ENCODE results near the gene GABRG3.

DNA sequence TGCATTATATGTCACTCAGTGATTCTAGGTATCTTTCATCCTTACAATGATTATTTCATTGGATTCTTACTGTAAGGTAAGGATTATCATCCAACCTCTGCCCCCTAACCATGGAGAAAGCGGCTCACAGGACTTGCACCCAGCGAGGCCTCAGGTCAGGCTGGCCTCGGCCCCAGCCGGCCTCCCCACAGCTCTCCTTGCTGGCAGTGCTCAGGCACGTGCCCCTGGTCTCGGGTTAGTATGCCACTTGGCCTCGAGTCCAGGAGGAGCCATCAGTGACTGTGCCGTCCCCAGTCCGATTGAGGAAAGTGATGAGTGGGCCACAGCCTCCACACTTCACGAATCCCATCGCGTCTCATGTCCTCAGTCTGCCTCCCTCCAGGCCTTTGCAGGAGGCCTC, 35.7 kb upstream of the GABRG3 start:
- TF ChIP-seq ZNF274 (IDR thresholded peaks at IDR 0.05; ENCODE audit: low read depth, low read length) (no peak), SUZ12 (IDR thresholded peaks at IDR 0.05; ENCODE audit: extremely low read depth, insufficient read depth, insufficient read length) (no peak), YY1 (IDR thresholded peaks at IDR 0.05; ENCODE audit: insufficient read depth, insufficient read length) (no peak)
